Lower leg skin (tissue), 3 donors: ENCODE results near the gene PRLH.

Experiments
- POLR2A ChIP-seq, 2 donors: fragments of 450-650 bp; IDR thresholded peaks; one replicate each; pipeline ENCODE4 v1.6.1; 2016 to 2017; ENCODE audit warnings: antibody characterized with exemption in 2 of 2, mild to moderate bottlenecking in 1 of 2, moderate library complexity in 1 of 2
- TF ChIP-seq, protein P1 (sequence below), 3 donors: fragments of 450-650 bp; IDR thresholded peaks; one replicate each; pipeline ENCODE4 v1.5.1; 2016; ENCODE audit warnings: antibody characterized with exemption in 3 of 3, mild to moderate bottlenecking in 3 of 3, moderate library complexity in 2 of 3

DNA sequence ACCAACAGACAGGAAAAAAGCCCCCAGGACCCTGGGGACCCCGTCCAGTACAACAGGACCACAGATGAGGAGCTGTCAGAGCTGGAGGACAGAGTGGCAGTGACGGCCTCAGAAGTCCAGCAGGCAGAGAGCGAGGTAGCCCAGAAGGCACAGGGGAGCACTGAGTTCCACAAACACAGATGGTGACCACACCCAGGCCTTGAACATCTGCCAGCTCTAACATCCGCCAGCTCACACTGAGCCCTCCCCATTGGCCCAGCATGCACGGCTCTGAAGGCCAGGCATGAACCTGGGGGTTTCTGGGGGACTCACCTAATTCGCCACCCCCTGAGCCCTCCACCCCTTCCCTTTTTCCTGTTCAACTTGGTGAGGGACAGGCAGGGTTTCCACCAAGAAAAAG is 25.6 kb upstream of the PRLH start:
- no peak for TF ChIP-seq POLR2A (IDR thresholded peaks at IDR 0.05)
- TF ChIP-seq, protein P1, sequence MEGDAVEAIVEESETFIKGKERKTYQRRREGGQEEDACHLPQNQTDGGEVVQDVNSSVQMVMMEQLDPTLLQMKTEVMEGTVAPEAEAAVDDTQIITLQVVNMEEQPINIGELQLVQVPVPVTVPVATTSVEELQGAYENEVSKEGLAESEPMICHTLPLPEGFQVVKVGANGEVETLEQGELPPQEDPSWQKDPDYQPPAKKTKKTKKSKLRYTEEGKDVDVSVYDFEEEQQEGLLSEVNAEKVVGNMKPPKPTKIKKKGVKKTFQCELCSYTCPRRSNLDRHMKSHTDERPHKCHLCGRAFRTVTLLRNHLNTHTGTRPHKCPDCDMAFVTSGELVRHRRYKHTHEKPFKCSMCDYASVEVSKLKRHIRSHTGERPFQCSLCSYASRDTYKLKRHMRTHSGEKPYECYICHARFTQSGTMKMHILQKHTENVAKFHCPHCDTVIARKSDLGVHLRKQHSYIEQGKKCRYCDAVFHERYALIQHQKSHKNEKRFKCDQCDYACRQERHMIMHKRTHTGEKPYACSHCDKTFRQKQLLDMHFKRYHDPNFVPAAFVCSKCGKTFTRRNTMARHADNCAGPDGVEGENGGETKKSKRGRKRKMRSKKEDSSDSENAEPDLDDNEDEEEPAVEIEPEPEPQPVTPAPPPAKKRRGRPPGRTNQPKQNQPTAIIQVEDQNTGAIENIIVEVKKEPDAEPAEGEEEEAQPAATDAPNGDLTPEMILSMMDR (IDR thresholded peaks at IDR 0.05), result no peak
